Stimulated activated CD4-positive, alpha-beta T cell treated with anti-CD3 and anti-CD28 coated beads, Interleukin-1b, Interleukin-23, amount 100 ng/mL, for 24 hours (primary cell): ENCODE measurements around the gene ENG.

Source experiments
- DNase-seq, 4 experiments: peaks; one replicate each; pipeline ENCODE4 v3.0.0-alpha.2; 2020; ENCODE audit warnings: low read depth in 4 of 4, low spot score in 1 of 4

Gene ENG

DNA sequence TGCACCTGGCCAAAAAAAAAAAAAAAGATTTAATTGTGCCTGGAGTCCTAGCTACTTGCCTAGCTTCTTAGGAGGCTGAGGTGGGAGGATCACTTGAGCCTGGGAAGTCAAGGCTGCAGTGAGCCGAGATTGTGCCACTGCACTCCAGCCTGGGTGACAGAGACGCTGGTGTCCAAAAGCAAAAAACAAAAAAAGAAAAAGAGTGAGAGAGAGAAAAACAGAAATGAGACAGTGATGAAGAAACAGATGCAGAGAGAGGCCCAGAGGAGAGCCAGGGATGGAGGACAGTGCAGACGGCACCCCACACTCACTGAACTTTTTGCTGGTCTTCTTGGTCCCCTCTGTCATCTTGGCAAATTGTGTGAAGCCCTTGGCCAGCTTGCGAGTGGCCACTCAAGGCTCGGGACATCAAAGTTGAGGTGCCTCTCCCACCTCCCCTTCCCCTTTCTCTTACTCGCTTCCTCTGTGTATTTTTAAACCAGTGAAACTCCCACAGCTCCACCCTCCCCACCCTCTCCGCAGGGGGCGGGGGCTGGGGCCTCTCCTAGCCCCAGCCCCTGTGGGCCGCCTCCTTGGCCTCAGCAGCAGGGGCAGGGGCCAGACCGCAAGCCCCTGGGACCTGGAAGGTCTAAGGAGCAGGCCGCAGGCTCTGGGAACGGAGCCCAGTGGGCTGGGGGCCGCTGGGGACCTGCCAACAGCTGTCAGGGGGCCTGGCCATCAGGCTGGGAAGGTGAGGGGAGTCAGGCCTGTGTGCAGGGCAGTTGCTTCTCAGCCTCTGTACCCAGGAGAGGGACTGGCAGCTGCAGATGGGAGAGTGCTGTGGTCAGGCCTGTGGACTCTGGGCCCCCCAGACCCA is 76.0 kb downstream of the ENG start, which contains the start of gene SH2D3C:
Gene SH2D3C, minus strand, starts transcription at position 387 of the 856 bp plus-strand sequence. Its CDS starts 39 bp downstream, at position 348.
- DNase-seq: no peak

DNA sequence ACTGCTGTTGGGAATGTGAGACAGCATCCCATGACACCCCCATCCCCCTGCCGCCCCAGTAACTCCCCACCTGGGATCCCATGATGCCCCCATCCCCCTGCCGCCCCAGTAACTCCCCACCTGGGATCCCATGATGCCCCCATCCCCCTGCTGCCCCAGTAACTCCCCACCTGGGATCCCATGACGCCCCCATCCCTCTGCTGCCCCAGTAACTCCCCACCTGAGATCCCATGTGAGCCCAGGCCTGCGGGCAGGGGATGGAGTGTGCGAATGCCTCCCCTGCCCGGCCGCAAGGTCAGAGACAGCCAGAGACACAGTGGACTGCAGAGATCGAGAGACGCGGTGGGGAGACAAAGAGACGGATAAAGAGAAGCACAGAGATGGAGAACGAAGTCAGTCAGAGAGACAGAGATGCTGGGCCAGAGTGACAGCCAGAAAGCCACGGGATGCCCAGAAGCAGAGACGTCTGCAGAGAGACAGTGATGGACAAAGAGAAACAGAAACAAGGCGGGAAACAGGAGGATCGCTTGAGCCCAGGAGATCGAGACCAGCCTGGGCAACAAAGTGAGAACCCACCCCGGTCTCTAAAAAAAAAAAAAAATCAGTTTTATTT is 77.0 kb downstream of the ENG start:
- no peak for DNase-seq

GRCh38 chr9:127776924-127777289 is 77.6 kb downstream of the ENG start:
- DNase-seq: no peak

GRCh38 chr9:127776195-127776923 is 78.1 kb downstream of the ENG start:
- peak in 2 of 4 experiments; percentile 53 to 76 for DNase-seq

DNA sequence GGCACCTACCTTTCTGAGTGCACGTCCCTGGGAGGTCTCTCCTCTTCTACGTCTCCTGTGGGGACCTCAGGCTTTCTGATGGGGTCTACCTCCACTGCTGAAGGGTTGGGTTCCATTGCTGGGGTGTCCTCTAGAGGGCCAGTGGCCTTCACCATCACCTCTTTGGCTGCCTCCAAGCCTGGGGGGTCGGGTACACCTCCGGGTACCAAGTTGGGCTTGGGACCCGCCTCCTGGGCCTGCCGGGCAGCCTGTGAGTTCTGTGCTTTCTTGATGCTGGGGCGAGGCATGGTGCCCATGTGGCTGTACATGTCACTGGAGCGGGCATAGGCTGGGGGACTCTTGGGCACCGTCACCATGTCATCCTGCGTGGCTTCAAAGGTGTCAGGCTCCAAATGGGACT is 80.5 kb downstream of the ENG start:
- DNase-seq: no peak

GRCh38 chr9:127773272-127773671 is 81.2 kb downstream of the ENG start:
- no peak for DNase-seq

DNA sequence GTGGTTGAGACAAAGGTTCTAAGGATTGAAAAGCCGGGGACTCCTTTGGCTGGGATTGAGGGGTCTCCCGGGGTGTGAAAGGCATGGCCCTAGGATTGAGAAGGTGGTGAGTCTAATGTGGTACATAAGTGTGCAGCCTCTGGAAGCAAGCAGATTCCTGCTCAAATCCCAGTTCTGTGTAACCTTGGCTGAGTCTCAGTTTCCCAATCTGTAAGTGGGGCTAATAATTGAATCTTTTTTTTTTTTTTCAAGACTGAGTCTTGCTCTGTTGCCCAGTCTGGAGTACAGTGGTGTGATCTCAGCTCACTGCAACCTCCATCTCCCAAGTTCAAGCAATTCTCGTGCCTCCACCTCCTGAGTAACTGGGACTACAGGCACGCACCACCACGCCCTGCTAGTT is 81.9 kb downstream of the ENG start:
- no peak for DNase-seq

GRCh38 chr9:127771570-127772189 is 82.8 kb downstream of the ENG start:
- no peak for DNase-seq

DNA sequence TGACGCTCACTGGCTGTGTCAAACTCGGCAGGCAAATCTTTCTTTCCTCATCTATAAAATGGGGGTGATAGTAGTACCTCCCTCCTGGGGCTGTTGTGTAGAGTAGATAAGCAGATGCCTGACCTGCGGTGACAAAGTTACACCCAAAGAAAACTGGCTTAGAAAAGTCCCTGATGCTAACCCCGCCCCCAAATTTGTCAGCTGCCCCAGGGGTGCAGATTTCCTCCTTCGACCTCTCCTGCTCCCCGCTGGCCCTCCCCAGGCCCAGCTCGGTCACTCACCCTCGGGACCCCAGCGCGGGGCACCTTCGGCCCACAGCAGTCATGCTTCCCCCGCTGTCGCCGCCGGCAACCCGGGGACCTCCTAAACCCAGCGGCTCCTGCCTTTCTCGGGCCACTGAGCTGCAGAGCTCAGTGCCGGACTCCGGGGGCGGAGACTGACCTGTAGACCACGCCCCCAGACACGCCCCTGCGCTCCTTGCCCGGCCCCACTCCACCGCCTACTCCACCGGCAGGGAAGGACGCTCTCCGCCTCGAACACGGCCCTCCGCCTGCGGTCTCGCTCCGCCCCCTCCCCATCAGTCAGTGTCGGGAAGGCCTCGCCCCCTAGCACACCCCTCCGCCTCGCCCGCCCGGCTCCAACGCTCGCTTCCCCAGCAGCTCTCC is 83.4 kb downstream of the ENG start:
- peak; percentile 90 to 97 (median 94) for DNase-seq

- no peak for DNase-seq
Observed at GRCh38 chr9:127770583-127770904, 83.9 kb downstream of the ENG start.

GRCh38 chr9:127769929-127770582 is 84.4 kb downstream of the ENG start:
- DNase-seq: no peak

DNA sequence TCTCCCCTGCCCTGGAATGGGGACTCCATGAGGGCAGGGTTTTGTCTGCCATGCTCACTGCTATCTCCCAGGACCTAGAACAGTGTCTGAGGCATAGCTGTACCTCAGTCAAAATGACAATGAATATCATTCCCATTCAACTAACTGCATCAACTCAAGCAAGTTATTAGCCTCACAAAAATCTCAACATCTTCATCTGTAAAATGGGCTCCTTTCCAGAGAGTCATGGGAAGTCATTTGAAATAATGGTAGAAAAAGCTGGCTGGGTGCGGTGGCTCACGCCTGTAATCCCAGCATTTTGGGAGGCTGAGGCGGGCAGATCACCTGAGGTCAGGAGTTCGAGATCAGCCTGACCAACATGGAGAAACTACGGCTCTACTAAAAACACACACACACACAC is 85.4 kb downstream of the ENG start:
- no peak for DNase-seq

DNA sequence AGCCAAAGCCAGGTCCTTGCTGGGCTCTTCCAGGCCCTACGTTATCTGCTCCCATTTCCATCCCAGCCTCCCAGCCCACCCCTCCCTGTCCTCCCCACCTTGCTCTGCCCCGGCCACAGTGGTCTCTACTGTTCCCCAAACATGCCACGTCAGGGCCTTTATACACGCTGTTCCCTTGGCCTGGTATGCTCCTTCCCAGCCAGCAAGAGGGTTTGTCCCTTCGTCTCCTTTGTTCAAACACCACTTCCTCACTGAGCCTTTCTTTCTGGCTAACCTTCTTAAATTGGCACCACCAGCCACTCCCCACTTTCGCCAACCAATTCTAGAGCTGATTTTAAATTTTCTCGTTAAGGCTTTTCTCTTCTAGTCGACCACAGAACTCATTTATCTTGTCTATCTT is 85.8 kb downstream of the ENG start:
- DNase-seq: no peak

DNA sequence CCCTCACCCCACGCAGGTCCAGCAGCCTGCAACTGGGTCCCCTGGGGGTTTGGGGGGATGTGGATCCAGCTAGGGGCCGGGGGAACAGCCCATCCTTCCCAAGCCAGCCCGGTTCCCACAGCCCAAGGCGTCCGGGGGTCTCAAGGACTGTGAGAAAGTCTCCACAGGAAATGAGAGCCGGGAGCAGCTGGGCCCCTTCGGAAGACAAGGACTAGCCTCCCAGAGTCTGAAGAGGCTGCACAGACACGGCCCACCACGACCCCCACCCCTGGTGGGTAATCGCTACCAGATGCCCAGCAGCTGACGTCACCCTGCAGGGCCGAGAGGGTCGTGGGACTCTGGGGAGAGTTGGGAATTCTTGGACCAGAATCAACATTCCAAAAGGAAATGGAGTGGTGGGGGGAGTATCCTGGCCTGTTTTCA is 86.5 kb downstream of the ENG start:
- DNase-seq: no peak

DNA sequence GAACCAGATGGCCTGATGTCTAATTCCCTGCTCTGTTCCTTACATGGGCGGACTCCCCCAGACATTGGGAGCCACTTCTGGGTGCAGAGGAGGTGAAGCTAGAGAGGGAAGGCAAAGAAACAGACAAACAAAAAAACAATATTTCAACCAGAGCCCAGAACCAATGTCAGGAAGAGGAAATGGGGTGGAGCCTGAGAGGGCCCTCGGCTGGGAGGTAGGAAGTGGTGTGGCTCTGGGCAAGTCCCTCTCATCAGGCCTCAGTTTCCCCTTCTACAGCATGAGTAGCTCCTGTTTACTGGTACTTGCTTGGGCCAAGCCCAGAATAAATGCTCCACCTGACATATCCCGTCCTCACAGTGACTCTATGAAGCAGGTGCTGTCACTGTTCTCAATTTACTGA is 87.0 kb downstream of the ENG start:
- DNase-seq: no peak

GRCh38 chr9:127765418-127765817 is 89.0 kb downstream of the ENG start:
- DNase-seq: no peak
